HuH-7.5 (cell line): Measurements from ENCODE around the gene SLC12A9.
"Not testable (repeated sequence)": the region's sequence is repeated elsewhere in the genome, so short reads cannot be mapped to it uniquely, and the experiment has no call there.

ENCODE experiments used
- DNase-seq: peaks from one replicate; pipeline ENCODE4 v3.0.0; 2011; ENCODE audit warnings: low spot score

The SLC12A9 gene

DNA sequence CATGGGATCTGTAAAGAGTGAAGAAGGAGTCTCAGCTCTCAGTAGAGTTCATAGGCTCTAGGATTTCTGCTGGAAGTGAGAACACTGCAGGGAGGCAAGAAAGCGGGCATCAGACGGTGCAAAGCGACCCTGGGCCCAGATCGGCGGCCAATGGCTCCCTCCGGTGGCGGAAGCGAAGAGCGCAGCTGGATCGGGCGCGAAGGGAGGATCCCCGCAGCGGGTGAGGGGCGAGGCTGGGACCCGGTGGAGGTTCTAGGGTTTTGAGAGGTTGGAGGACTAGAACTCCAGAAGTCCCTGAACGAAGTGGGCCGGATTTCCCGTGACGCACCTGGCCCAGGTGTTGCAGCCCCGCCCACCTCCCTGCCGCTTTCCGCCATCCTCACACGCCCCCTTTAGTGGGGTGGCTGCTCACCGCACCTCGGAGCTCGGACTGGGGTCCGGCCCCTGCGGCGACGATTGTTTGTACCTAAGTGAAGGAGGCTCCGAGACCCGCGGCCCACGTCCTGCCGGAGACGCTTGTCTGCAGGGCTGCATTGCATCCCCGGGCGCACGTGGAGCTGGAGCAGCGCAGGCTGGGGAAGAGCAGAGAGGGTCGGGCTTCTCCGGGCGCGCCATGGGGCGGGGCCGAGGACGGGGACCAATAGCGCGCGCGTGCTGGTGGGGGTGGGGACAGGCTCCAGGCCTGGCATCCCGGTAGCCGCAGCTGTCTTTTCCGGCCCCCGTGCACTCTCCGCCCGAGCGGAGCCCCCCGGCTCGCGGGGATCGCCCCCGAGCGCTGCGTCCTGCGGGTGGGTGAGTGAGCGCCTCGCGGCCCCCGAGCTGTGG, at the start of gene SLC12A9:
TSS of gene SLC12A9 (plus strand) at position 666 of the 825 bp plus-strand sequence. CDS start 1,485 bp downstream, outside the sequence.
- DNase-seq, result peak; percentile 97

GRCh38 chr7:100802951-100803350, 49.6 kb upstream of the SLC12A9 start:
- no peak for DNase-seq

DNA sequence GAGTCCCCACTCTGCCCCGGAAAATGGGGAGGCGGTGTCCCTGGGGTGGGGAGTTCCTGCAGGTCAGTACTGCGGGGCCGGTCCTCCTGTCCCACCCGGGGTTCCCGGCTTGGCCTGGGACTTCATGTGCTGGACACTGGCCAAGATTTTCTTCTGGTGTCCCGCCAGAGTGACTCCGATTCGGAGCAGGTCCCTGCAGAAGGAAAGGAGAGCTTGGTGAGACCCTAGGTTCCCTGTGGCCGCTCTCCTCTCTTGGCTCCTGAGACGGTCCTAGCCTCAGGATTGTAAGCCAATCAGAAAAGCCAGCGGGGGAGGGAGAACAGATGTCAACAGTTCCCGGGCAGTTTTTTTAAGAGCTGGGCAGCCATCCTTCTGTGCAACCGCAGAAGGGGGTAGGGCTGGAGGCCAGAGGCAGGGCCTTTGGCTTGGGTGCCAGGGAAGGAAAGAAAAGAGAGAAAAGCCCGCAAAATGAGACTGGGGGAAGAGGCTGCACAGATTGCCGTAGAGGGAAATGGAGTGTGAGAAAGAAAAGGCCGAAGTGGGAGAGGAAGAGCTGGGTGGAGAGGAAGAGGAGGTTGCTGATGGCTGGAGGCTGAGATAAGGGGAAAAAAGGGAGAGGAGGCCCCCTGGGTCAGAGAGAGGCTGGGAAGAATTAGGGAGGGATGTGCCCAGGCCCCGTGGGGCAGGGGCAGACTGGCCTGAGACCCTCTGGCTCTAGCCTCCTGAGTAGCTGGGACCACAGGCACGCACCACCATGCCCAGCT, 48.9 kb upstream of the SLC12A9 start:
- DNase-seq, result peak; percentile 52

GRCh38 chr7:100804681-100805431, 47.7 kb upstream of the SLC12A9 start:
- no peak for DNase-seq

- no peak for DNase-seq
Observed at GRCh38 chr7:100806276-100806675, 46.2 kb upstream of the SLC12A9 start.

- not testable (repeated sequence) for DNase-seq
Observed at GRCh38 chr7:100806883-100807282, 45.6 kb upstream of the SLC12A9 start.

DNA sequence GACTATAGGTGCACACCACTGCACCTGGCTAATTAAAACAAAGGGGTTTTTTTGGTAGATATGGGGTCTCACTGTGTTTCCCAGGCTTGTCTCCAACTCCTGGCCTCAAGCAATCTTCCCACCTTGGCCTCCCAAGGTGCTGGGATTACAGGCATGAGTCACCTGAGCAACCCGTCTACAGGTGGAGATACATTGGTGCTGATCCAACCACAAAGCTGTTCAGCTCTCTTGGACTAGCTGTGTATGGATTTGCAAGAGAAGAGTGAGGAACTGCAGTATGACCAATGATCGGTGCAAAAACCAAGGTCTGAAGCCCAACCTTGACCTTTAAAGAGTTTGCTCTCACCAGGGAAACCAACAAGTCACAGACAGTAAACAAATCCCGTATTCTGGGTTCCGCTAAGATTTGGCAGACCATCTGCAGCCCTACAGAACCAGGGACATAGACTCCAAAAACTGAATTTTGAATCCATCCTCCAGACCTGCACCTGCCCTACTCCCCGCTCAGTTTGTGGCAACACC, 44.1 kb upstream of the SLC12A9 start:
- no peak for DNase-seq

DNA sequence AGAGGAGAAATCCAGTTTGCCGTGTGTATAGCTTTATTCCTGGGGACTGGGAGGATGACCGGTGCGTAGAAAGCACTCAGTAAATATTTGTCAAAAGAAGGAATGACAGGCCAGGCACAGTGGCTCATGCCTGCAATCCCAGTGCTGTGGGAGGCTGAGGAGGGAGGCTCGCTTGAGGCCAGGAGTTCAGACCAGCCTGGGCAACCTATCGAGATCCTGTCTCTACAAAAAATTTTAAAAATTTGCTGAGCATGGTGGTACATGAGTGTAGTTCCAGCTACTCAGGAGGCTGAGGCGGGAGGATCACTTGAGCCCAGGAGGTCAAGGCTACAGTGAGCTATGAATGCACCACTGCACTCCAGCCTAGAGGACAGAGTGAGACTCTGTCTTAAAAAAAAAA, 41.0 kb upstream of the SLC12A9 start:
- DNase-seq, result no peak

DNA sequence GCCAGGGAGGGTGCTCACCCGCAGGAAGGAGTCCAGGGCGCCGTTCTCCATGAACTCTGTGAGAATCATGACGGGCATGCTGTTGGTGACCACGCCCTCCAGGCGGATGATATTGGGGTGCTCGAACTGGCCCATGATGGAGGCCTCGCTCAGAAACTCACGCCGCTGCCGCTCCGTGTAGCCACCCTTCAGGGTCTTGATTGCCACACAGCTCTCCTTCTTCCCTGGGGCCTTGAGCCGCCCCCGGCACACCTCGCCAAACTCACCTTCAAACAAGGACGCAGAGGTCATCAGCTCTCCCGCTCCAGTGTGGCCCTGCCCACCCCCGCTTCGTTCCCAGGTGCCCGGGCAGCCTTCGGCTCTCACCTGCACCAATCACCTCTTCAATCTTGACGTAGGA, 39.8 kb upstream of the SLC12A9 start:
- no peak for DNase-seq

DNA sequence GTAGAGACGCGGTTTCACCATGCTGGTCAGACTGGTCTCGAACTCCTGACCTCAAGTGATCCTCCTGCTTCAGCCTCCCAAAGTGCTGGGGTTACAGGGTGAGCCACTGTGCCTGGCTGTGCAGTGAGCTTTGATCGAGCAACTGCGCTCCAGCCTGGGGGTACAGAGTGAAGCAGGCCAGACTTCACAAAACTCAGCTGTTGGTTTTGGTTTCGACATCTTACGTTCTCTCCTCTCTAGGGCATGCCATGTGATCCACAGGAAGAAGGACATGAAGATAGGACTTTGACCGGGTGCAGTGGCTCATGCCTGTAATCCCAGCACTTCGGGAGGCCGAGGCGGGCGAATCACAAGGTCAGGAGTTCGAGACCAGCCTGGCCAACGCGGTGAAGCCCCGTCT, 36.0 kb upstream of the SLC12A9 start:
- not testable (repeated sequence) for DNase-seq

GRCh38 chr7:100817097-100817496, 35.4 kb upstream of the SLC12A9 start:
- no peak for DNase-seq

DNA sequence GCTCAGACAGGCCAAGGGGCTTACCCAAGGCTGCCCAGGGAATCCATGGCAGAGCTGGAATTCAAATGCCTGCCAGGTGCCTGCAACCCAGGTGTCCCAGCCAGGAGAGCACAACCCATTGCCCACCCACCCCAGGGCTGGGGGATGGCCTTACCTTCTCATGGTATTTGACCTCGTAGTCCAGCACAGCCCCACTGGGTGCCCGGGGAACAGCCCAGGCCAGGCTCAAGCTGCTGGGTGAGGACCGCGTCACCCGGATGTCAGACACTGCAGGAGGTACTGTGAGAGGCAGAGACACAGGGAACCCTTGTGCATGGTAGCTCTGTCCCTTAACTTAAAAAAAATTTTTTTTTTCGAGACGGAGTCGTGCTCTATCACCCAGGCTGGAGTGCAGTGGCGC, 34.1 kb upstream of the SLC12A9 start:
- DNase-seq, result no peak

DNA sequence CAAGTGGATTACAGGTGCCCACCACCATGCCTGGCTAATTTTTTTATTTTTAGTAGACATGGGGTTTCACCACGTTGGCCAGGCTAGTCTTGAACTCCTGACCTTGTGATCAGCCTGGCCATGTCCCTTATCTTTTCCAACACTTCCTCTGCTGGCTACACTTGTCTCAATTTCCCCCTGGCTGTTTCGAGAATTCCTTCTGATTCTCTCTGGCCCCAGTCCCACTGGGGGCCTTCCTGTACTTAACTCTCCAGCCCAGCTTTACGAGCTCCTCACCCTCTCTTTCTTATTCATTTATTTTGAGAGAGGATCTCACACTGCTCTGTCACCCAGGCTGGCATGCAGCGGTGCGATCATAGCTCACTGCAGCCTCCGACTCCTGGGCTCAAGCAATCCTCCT, 33.7 kb upstream of the SLC12A9 start:
- no peak for DNase-seq

DNA sequence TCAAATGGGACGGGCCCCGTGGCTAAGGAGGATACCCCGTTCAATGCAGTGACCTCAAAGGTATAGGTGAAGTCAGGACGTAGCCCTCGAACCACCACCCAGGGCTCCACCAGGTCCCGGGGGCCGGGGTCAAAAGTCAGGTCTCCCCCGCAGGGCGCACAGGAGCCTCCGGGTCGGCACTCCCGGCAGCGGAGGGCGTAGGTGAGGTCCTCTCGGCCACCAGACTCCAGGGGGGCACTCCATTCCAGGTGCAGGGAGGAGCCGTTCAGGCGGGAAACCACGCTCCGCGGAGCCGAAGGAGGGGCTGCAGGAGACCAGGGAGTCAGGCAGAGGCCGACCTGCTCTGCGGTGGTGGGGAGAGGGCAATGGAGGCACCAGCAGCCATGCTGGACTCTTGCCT, 32.9 kb upstream of the SLC12A9 start:
- DNase-seq, result no peak

- DNase-seq, result no peak
Observed at GRCh38 chr7:100822236-100823139, 30.0 kb upstream of the SLC12A9 start.

GRCh38 chr7:100823140-100823525, 29.4 kb upstream of the SLC12A9 start:
- DNase-seq, result no peak

DNA sequence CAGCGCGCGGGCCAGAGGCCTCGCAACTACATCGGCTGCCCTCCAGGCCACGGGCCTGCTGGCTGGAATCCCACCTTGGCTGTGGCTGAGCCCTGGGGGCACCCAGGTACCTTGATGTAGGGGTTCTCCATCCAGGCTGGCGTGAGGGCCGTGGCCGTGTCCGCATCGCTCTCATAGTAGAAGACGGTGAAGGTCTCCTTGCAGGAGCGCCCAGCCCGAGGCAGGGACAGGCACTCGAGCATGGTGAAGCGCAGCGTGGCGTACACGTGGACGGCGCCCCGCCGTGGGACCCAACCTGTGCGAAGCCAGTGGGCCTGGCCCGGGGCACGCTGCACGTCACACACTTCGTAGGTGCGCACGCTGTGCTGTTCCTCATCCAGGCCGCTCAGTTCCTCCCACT, 29.0 kb upstream of the SLC12A9 start:
- no peak for DNase-seq

GRCh38 chr7:100824499-100825214, 27.9 kb upstream of the SLC12A9 start:
- peak; percentile 3 for DNase-seq

DNA sequence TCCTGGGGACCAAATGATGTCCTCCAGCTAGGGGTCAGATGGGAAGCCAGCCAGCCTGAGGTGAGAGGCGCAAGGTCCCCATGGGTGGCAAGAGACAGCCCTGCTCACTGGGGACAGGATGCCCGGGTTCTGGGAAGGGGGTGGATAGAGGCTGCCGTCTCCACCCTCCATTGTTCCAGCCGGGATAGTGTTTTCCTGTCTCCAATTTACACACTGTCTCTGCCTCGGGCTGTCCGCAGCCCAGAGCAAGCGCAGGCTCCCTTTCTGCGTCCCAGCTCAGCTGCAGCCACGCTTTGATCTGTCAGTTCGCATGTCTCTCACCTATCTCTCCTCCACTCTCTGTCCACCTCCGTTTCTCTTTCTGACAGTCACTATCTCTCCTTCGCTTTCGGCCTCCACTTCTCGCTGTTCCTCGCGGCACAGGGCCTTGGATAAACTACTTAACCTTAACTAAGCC, 27.3 kb upstream of the SLC12A9 start:
- DNase-seq, result peak; percentile 32

- peak; percentile 49 for DNase-seq
Observed at GRCh38 chr7:100825751-100826513, 26.6 kb upstream of the SLC12A9 start.
